Measurements from ENCODE around the gene KCNAB2. TPM values are rescaled to one million over a fixed set of nuclear protein-coding genes. Genes with fewer than 3 reads are reported as not detected.

The KCNAB2 gene
- total RNA-seq, 1 experiment from 2014 or later: 10.3 TPM

DNA sequence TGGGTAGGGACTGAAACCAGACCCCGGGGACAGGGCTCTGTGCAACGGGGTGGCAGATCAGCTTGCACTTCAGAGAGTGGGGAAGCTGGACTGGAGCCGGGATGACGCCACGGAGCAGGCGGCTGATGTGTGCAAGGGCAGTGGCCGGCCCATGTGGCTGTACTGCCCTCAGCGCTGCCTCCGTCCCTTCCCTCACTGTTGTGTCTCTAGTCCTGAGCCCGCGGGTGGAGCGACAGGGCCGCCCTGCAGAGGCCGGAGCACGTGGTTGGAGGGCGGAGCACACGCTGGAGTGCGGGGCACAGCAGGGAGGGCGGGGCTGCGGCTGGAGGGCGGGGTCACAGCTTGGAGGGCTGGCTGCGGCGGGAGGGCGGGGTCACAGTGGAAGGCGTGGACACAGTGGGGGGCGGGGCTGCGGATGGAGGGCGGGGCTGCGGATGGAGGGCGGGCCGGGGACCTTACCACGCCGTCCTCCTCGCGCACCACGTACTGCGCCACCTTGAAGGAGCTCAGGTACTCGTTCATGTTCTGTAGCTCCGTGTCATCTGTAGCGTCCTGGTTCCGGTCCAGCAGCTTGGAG, 82.0 kb downstream of the KCNAB2 start (continued):
- TF ChIP-seq FOXP4 (CRISPR knock-in tag; IDR thresholded peaks at IDR 0.05) (peak; percentile 90; the same call in 1 of the 2 replicates), E2F1 (CRISPR knock-in tag; IDR thresholded peaks at IDR 0.05) (peak; percentile 75; the same call in 1 of the 2 replicates), ATF2 (CRISPR knock-in tag; IDR thresholded peaks at IDR 0.05; ENCODE audit: borderline replicate concordance, low read depth) (0 out of 2 replicates have a peak, but pooled peaks have one; percentile 19), MAX (CRISPR knock-in tag; IDR thresholded peaks at IDR 0.05) (peak; percentile 94), SMAD3 (CRISPR knock-in tag; IDR thresholded peaks at IDR 0.05; ENCODE audit: borderline replicate concordance) (peak; percentile 94), TCF7 (CRISPR knock-in tag; IDR thresholded peaks at IDR 0.05; ENCODE audit: low read depth) (no peak), ZNF425 (CRISPR knock-in tag; conservative IDR thresholded peaks at IDR 0.05) (no peak), FOXP1 (CRISPR knock-in tag; IDR thresholded peaks at IDR 0.05; ENCODE audit: borderline replicate concordance) (peak; percentile 83), NFE2L1 (CRISPR knock-in tag; IDR thresholded peaks at IDR 0.05) (peak; percentile 65; the same call in 1 of the 2 replicates), TEAD1 (CRISPR knock-in tag; IDR thresholded peaks at IDR 0.05) (peak; percentile 76), ZBTB43 (CRISPR knock-in tag; IDR thresholded peaks at IDR 0.05) (peak; percentile 65; the same call in 1 of the 2 replicates), ZNF232 (CRISPR knock-in tag; IDR thresholded peaks at IDR 0.05) (peak; percentile 92; the same call in 1 of the 2 replicates), PREB (CRISPR knock-in tag; IDR thresholded peaks at IDR 0.05; ENCODE audit: borderline replicate concordance) (no peak), FOXK1 (CRISPR knock-in tag; IDR thresholded peaks at IDR 0.05) (peak; percentile 82)
- TF ChIP-seq, protein P1, sequence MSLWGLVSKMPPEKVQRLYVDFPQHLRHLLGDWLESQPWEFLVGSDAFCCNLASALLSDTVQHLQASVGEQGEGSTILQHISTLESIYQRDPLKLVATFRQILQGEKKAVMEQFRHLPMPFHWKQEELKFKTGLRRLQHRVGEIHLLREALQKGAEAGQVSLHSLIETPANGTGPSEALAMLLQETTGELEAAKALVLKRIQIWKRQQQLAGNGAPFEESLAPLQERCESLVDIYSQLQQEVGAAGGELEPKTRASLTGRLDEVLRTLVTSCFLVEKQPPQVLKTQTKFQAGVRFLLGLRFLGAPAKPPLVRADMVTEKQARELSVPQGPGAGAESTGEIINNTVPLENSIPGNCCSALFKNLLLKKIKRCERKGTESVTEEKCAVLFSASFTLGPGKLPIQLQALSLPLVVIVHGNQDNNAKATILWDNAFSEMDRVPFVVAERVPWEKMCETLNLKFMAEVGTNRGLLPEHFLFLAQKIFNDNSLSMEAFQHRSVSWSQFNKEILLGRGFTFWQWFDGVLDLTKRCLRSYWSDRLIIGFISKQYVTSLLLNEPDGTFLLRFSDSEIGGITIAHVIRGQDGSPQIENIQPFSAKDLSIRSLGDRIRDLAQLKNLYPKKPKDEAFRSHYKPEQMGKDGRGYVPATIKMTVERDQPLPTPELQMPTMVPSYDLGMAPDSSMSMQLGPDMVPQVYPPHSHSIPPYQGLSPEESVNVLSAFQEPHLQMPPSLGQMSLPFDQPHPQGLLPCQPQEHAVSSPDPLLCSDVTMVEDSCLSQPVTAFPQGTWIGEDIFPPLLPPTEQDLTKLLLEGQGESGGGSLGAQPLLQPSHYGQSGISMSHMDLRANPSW (CRISPR knock-in tag; conservative IDR thresholded peaks at IDR 0.05; ENCODE audit: low read depth): no peak
- TF ChIP-seq, protein P2, sequence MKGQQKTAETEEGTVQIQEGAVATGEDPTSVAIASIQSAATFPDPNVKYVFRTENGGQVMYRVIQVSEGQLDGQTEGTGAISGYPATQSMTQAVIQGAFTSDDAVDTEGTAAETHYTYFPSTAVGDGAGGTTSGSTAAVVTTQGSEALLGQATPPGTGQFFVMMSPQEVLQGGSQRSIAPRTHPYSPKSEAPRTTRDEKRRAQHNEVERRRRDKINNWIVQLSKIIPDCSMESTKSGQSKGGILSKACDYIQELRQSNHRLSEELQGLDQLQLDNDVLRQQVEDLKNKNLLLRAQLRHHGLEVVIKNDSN (CRISPR knock-in tag; IDR thresholded peaks at IDR 0.05): peak; percentile 89
- TF ChIP-seq, protein P3, sequence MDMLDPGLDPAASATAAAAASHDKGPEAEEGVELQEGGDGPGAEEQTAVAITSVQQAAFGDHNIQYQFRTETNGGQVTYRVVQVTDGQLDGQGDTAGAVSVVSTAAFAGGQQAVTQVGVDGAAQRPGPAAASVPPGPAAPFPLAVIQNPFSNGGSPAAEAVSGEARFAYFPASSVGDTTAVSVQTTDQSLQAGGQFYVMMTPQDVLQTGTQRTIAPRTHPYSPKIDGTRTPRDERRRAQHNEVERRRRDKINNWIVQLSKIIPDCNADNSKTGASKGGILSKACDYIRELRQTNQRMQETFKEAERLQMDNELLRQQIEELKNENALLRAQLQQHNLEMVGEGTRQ (CRISPR knock-in tag; IDR thresholded peaks at IDR 0.05): peak; percentile 88
- TF ChIP-seq, protein P4, sequence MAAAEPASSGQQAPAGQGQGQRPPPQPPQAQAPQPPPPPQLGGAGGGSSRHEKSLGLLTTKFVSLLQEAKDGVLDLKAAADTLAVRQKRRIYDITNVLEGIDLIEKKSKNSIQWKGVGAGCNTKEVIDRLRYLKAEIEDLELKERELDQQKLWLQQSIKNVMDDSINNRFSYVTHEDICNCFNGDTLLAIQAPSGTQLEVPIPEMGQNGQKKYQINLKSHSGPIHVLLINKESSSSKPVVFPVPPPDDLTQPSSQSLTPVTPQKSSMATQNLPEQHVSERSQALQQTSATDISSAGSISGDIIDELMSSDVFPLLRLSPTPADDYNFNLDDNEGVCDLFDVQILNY (CRISPR knock-in tag; IDR thresholded peaks at IDR 0.05): 0 out of 2 replicates have a peak, but pooled peaks have one; percentile 72

Measured in WTC11 (cell line).